Heart left ventricle (tissue), 13 donors: ENCODE data around the gene FUT2.

Experiments used
- CTCF ChIP-seq, 12 donors: fragments of 200-600 bp; sonication (generic) in 4 of 12; IDR thresholded peaks; one replicate each; pipeline versions ENCODE4 v1.5.0 to v1.8.0; 2018 to 2022; ENCODE audit warnings: antibody characterized with exemption in 12 of 12, mild to moderate bottlenecking in 5 of 12
- POLR2A ChIP-seq, 2 donors: fragments of 450-650 bp; IDR thresholded peaks; one replicate each; pipeline ENCODE4 v1.6.1; 2017; ENCODE audit warnings: antibody characterized with exemption in 2 of 2, mild to moderate bottlenecking in 2 of 2, moderate library complexity in 2 of 2
- donor health status: ischemic (EF 13 %, LVEDD 7.1; RV severe dilation, severe dysfunction).
- donor health status: DM: no; HTN: yes; CAD: no.
- donor health status: DM: no; HTN: no; CAD: no.
- donor health status: ischemic (EF 25% LVEDD 6.9; RV normal size, moderate dysfunction).
- donor health status: ischemic (EF 25% LVEDD 5.7; RV mildly dilated, moderate dysfunction).
- donor health status: ischemic (EF 35%, LVEDD 5.7; RV mildly dilated, moderate dysfunction).
- donor health status: nonischemic (EF 11% LVEDD 7.7; RV severe dilation, severe dysfunction).
- donor health status: DM: yes; HTN: yes; CAD: no.
- donor health status: PGD.
- donor health status: ischemic (EF 29% LVEDD 5.4; RV normal size, mild dysfunction).
- donor health status: nonischemic (EF 23%, LVEDD 6.1; RV moderate dilation, normal function).

- no peak for TF ChIP-seq CTCF (IDR thresholded peaks at IDR 0.05)
- TF ChIP-seq POLR2A (IDR thresholded peaks at IDR 0.05), result no peak
Observed at GRCh38 chr19:48720251-48720612, 24.5 kb downstream of the FUT2 start.
